Muscle layer of colon (tissue), 2 donors: ENCODE data around the gene GPC6.

Experiments used
- H3K27ac ChIP-seq: one replicate; pipeline ENCODE4 v1.7.0; 2013; ENCODE audit warnings: low read depth, mild to moderate bottlenecking, low read length, moderate library complexity
- H3K27me3 ChIP-seq, 2 donors: one replicate each; pipeline ENCODE4 v1.7.0; 2013; ENCODE audit warnings: low read length in 2 of 2, mild to moderate bottlenecking in 2 of 2; ENCODE audit not compliant: insufficient read depth in 2 of 2, control insufficient read depth in 1 of 2
- H3K36me3 ChIP-seq: one replicate; pipeline ENCODE4 v1.7.0; 2013; ENCODE audit warnings: mild to moderate bottlenecking, low read length; ENCODE audit not compliant: insufficient read depth
- H3K4me1 ChIP-seq: one replicate; pipeline ENCODE4 v1.7.0; 2013; ENCODE audit warnings: mild to moderate bottlenecking, low read length; ENCODE audit not compliant: insufficient read depth
- H3K4me3 ChIP-seq, 2 donors: one replicate each; pipeline ENCODE4 v1.7.0; 2013; ENCODE audit warnings: low read length in 2 of 2, low read depth in 1 of 2, mild to moderate bottlenecking in 1 of 2, moderate library complexity in 1 of 2
- H3K9ac ChIP-seq: one replicate; pipeline ENCODE4 v1.7.0; 2013; ENCODE audit warnings: low read length
- H3K9me3 ChIP-seq: one replicate; pipeline ENCODE4 v1.7.0; 2013; ENCODE audit warnings: mild to moderate bottlenecking, low read length
- donor health status: abdominal sarcoma.
- donor health status: Adenocarcinoma of cecum.

Gene GPC6

DNA sequence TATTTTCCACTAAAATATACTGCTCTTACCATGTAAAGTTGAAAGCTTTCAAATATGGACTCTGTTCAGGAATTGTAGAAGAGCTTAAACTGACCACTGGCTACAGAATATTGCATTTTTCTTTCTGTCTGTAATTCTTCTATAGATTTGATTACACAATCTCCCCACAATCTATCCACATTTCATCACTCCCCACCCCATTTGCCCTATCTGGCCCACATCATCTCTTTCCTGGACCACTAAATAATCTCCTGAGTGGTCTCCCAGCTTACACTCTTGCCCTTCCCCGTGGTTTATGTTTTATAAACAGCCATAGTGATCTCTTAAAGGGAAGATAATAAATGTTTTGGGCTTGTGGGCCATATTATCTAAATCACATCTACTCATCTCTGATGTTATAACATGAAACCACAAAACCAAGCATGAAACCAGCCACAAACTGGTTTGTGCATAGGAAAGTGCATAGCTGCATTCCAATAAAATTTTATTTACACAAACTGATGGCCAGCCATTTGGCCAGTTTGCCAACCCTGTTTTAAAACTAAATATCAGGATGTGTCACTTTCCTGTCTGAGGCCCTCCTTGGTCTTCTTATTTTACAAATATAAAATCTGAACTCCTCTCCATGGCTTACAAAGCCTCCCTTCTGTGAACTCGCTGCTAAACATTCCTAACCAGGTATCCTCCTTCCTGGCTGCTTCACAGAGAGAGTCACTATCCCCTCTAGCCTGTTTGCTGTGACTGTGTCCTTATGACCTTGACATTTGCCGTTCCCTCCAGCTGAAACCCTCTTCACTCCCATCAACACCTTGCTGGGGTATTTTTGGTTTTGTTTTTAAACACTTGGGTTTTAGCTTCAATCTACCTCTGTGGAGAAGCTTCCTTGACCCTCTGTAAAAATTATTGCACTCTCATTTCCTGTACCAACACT is 500.9 kb downstream of the GPC6 start:
- no peaks in the 10 kb centered on the region for H3K27me3 ChIP-seq
- no peaks in the 10 kb centered on the region for H3K9me3 ChIP-seq
- peaks cover 6% of the 10 kb centered on the region for H3K4me1 ChIP-seq
- H3K9ac ChIP-seq: no peak overlapping the region
- H3K27ac ChIP-seq: no peak overlapping the region
- no peak overlapping the region for H3K4me3 ChIP-seq
- H3K36me3 ChIP-seq: no peaks in the 10 kb centered on the region

DNA sequence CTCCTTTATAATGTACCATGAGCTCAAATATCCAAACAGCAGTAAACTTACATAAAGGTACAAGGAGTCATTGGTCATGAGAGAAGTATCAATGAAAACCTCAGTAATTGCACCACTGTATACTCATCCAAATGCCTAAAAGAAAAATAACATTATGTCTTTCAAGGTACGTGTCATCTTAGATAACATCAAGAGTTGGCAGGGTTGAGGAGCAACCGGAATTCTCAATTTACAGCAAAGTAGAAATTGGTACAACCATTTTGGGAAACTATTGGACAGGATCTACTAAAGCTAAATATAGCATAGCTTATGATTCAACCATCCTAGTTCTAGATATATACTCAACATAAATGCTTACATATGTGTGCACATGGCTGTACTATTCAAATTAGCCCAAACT is 502.8 kb downstream of the GPC6 start:
- no peak overlapping the region for H3K27ac ChIP-seq
- H3K9ac ChIP-seq: no peak overlapping the region
- no peaks in the 10 kb centered on the region for H3K27me3 ChIP-seq
- no peak overlapping the region for H3K4me3 ChIP-seq
- H3K36me3 ChIP-seq: no peaks in the 10 kb centered on the region
- H3K4me1 ChIP-seq: peaks cover 6% of the 10 kb centered on the region
- no peaks in the 10 kb centered on the region for H3K9me3 ChIP-seq

DNA sequence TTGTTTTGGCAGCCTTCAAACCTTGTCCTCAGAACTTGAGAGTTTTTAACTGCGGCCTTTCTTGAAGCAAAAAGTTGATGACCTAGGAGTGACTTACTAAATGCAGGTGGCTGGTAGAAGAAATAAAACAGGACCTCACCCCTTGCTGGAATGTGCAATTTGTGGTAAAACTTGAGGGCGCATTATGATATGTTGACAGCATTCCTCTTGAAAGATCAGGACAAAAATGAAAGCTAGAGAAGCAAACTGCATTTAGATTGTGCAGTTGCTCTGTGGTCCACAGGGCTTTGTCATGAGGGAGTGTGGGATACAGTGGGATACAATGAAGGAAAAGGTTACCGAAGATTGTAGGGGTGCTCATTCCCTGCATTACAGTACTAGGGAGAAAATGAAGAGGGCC is 504.2 kb downstream of the GPC6 start:
- Histone ChIP-seq H3K36me3 (no peaks in the 10 kb centered on the region), H3K4me1 (peaks cover 6% of the 10 kb centered on the region), H3K27me3 (no peaks in the 10 kb centered on the region), H3K4me3 (no peak overlapping the region), H3K9me3 (no peaks in the 10 kb centered on the region), H3K9ac (no peak overlapping the region), H3K27ac (no peak overlapping the region)

DNA sequence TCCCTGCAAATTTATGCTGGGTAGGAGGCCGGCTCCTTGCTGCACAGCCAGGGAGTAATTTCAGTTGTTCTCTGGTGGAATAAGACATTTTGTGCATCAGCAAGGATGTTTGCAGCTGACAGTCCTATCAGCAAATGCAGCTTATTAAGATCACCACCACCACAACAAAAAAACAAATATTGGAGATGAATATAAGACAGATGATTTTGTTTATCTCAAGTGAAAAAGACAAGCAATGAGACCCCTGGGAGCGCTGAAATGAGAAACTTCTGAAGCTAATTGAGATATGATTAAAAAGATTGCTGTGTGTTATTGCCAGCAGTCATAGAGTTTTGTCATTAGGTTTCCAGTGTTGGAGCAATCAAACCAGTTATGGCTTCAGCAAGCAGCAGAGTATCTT is 505.6 kb downstream of the GPC6 start:
- no peaks in the 10 kb centered on the region for H3K27me3 ChIP-seq
- no peaks in the 10 kb centered on the region for H3K9me3 ChIP-seq
- no peak overlapping the region for H3K27ac ChIP-seq
- no peaks in the 10 kb centered on the region for H3K4me1 ChIP-seq
- no peak overlapping the region for H3K4me3 ChIP-seq
- H3K9ac ChIP-seq: no peak overlapping the region
- H3K36me3 ChIP-seq: no peaks in the 10 kb centered on the region

DNA sequence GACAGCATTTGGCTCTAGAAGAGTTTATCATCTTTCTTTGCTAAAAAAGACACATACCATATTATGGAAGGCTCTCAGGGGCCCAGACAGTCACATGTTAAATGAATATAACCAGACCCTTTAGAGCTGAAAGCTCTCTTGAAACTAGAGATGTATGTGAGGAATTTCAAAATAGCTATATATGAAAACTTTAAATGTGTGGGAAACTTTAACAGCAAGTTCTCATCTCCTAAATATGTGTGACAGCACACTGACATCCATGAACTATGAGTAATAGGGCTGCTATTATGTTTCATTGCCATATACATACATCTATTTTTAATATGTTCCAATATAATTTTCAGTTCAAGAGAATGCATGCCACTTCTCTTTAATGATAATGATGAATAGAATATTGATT is 509.5 kb downstream of the GPC6 start:
- Histone ChIP-seq H3K4me3 (no peak overlapping the region), H3K9me3 (no peaks in the 10 kb centered on the region), H3K27ac (no peak overlapping the region), H3K9ac (no peak overlapping the region), H3K36me3 (no peaks in the 10 kb centered on the region), H3K27me3 (no peaks in the 10 kb centered on the region), H3K4me1 (no peaks in the 10 kb centered on the region)

DNA sequence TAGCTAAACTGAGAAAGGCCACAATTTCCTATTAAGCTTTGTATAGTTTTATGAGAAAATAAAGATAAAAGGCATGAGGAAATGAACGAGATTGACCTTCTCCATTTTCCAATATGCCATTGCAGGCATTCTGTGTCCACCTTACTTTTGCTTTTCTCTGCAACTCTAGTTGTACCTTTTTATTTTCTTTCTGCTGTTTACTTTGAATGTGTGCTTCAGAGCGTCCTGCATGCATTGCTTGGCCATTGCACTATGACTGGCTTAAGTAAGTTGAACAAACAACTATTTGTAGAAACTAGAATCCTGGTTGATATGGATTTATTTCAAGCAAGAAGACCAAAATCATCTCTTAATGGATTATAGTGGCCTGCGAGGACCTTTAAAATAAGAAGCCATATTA is 510.3 kb downstream of the GPC6 start:
- Histone ChIP-seq H3K9ac (no peak overlapping the region), H3K4me3 (no peak overlapping the region), H3K36me3 (no peaks in the 10 kb centered on the region), H3K4me1 (no peaks in the 10 kb centered on the region), H3K27ac (no peak overlapping the region), H3K9me3 (no peaks in the 10 kb centered on the region), H3K27me3 (no peaks in the 10 kb centered on the region)

DNA sequence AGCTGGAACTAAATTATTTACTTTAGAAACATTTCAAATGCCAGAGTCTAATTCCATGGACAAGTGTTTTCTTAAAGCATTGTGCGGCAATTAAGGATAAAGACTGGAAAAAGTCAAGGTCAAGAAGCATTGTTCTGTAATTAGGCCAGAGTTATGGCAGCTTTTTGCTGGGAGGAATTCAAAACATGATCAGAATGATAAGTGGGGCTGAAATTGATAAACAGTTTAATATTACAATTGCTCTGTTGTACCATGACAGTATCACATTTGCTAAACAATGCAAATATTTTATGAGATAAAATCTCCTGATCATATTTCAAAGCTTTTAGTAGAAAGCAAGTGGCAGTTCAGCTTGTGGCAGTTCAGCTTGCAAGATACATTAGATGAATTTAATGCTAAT is 513.7 kb downstream of the GPC6 start:
- Histone ChIP-seq H3K4me3 (no peak overlapping the region), H3K27ac (no peak overlapping the region), H3K4me1 (no peaks in the 10 kb centered on the region), H3K9me3 (no peaks in the 10 kb centered on the region), H3K9ac (no peak overlapping the region), H3K36me3 (no peaks in the 10 kb centered on the region), H3K27me3 (no peaks in the 10 kb centered on the region)

DNA sequence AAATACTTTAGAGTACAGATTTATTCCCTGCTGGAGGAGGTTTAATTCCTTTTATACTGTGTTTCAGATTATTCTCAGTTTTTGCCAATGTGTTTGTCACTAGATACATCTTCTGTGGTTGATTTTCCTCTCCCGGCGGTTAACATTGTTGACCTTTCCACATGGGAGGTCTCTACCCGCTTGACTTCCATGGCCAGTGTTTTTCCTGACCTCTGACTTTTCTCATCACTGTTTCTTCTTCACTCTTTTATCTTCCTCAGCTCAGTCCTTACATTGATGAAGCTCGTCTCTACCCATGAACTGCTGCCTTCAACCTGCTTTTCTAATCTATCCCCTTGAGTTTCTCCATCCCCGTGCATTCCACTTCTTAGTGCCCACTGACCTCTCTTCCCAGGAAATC is 517.4 kb downstream of the GPC6 start:
- Histone ChIP-seq H3K27ac (no peak overlapping the region), H3K9ac (no peak overlapping the region), H3K4me3 (no peak overlapping the region), H3K9me3 (no peaks in the 10 kb centered on the region), H3K4me1 (no peaks in the 10 kb centered on the region), H3K36me3 (no peaks in the 10 kb centered on the region), H3K27me3 (no peaks in the 10 kb centered on the region)

DNA sequence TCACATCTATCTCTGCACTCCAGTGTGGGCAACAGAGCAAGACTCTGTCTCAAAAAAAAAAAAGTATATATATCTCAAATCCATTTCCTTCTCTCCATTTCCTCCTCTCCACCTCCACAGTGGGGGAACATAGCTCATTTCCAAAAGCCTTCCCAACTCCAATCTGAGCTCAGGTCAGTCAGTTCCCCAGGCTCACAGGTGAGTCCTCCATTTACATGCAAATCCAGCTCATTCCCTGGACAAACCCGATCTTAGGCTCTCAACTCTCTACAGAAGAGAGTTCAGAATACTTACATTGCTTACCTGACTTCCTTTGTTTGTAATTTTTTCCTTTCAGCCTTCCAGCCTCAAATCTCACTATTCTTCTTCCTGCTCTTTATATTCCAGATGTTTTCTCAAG is 518.3 kb downstream of the GPC6 start:
- Histone ChIP-seq H3K4me3 (no peak overlapping the region), H3K27ac (no peak overlapping the region), H3K36me3 (no peaks in the 10 kb centered on the region), H3K4me1 (no peaks in the 10 kb centered on the region), H3K9me3 (no peaks in the 10 kb centered on the region), H3K27me3 (no peaks in the 10 kb centered on the region), H3K9ac (no peak overlapping the region)

DNA sequence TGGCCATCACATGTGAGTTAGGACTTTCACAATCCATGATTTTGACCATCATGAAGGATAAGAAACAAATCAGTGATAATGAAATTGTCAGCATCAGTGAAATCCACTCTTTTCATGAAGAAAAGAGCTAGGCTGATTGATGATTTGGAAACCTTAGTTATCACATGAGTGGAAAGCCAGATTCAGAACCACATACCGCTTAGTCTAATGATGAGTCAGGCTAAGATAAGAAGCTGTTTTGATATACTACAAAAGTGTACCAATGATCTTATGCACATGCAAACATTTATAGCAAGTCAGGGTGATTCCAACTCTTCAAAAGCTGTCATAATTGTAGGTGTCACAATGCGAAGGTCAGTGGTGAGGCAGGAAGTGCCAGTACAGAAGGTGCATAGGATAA is 519.3 kb downstream of the GPC6 start:
- Histone ChIP-seq H3K9ac (no peak overlapping the region), H3K36me3 (no peaks in the 10 kb centered on the region), H3K27ac (no peak overlapping the region), H3K4me3 (no peak overlapping the region), H3K9me3 (no peaks in the 10 kb centered on the region), H3K4me1 (no peaks in the 10 kb centered on the region), H3K27me3 (no peaks in the 10 kb centered on the region)

DNA sequence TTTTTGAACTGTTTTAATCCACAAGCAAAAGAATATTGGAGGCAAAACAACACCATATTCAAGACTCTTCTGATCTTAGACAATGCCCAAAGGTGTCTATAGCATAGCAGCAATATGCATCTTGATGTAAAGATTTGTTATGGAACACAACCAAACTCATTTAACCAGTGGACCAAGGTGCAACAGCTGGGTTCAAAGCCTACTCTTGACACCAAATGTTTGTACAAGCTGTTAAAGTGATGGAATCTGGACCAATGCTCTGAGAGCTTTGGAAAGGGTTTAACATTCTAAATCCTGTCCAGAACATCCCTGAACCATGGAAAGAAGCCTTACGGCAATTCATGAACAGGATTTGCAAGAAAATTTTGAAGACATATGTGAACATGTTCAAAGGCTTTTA is 520.0 kb downstream of the GPC6 start:
- Histone ChIP-seq H3K4me1 (no peaks in the 10 kb centered on the region), H3K9me3 (no peaks in the 10 kb centered on the region), H3K4me3 (no peak overlapping the region), H3K9ac (no peak overlapping the region), H3K27ac (no peak overlapping the region), H3K36me3 (no peaks in the 10 kb centered on the region), H3K27me3 (no peaks in the 10 kb centered on the region)

DNA sequence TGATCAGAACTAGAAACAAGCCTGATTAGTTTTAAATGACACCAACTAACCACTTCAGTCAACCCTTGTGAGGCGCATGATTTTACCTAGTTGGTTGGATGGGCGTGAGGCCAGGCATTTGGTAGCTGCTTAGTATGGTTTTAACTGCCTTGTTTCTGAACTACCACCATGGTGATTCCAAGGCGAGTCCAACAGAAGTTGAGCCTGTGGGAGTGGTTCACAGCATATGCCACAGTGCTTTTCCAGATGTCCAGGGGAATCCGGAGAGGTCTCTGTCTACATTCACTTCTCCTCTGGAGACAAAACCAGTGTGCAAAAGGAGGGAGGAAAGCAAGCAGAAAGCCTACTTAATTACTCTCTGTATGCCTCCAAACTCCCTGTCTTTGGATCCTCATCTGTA is 524.1 kb downstream of the GPC6 start:
- no peak overlapping the region for H3K4me3 ChIP-seq
- H3K27me3 ChIP-seq: no peaks in the 10 kb centered on the region
- no peaks in the 10 kb centered on the region for H3K4me1 ChIP-seq
- H3K36me3 ChIP-seq: no peaks in the 10 kb centered on the region
- H3K27ac ChIP-seq: no peak overlapping the region
- no peak overlapping the region for H3K9ac ChIP-seq
- H3K9me3 ChIP-seq: no peaks in the 10 kb centered on the region
